GM18861 (cell line): Measurements from ENCODE around the gene SH3BP2.

Experiments used
- ATAC-seq: cut with Tn5 transposase; IDR thresholded peaks from one replicate; pipeline ENCODE4 v1.9.1; 2021; ENCODE audit not compliant: unreplicated experiment

Gene SH3BP2

DNA sequence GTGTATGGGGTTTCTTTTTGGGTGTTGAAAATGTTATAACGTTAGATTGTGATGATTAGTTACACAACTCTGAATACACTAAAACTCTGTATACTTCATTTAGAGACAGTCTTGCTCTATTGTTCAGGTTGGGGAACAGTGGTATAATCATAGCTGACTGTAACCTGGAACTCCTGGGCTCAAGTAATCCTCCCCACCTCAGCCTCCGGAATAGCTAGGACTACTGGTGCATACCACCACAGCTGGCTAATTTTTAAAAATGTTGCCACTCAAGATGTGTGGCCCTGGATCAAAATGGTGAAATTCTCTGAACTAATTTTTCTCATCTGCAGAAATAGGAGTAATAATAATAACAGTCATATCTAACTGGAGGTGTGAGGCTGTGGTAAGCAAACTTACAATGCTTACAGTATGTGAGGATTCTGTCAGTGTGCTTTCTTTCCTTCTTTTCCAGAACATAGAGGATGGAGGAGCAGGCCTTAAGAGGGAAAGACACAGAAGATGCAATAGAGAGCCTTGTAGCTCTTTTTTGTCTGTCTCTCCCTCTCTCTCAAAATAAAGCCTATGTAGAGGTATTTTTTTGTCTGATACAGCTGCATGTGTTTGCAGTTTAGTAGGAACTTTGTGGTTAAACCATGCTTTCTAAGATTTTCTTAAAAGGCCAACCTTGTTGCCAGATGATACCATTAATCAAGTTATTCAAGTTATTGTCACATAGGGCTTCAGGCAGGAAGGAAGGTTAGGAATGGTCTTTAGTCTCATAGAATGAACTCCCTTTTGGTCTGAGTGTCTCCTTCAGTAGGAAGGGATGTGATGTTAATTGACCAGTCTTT, 58.3 kb downstream of the SH3BP2 start:
- no peak for ATAC-seq

DNA sequence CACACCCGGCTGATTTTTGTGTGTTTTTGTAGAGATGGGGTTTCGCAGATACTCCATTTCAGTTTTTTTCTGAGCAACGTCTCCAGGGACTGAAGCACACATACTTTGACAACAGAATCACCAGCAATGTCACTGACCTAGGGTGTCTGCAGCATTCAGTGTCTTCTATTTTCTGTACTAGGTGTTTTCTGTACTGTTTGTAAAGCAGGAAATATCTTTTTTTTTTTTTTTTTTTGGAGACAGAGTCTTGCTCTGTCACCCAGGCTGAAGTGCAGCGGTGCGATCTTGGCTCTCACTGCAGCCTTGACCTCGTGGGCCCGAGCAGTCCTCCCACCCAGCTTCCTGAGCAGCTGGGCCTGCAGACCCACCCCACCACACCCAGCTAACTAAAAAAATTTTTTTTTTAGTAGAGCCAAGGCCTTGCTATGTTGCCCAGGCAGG, 59.6 kb downstream of the SH3BP2 start:
- ATAC-seq: peak; percentile 64

DNA sequence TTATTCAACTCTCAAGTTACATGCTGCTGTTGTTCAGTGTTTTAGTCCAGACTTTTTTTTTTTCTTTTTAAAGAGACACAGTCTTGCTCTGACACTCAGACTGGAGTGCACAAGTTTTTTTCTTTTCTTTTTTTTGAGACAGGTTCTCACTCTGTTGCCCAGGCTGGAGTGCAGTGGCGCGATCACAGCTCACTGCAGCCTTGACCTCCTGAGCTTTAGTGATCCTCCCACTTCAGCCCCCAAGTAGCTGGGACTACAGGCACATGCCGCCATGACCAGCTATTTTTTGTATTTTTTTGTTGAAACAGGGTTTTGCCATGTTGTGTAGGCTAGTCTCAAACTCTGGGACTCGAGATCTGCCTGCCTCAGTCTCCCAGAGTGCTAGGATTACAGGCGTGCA, 62.7 kb downstream of the SH3BP2 start:
- ATAC-seq: no peak

GRCh38 chr4:2856266-2856665, 63.4 kb downstream of the SH3BP2 start:
- ATAC-seq: no peak

- no peak for ATAC-seq
Observed at GRCh38 chr4:2857349-2857927, 64.6 kb downstream of the SH3BP2 start.

GRCh38 chr4:2858451-2859217, 65.7 kb downstream of the SH3BP2 start:
- no peak for ATAC-seq

GRCh38 chr4:2859514-2859913, 66.6 kb downstream of the SH3BP2 start:
- no peak for ATAC-seq

DNA sequence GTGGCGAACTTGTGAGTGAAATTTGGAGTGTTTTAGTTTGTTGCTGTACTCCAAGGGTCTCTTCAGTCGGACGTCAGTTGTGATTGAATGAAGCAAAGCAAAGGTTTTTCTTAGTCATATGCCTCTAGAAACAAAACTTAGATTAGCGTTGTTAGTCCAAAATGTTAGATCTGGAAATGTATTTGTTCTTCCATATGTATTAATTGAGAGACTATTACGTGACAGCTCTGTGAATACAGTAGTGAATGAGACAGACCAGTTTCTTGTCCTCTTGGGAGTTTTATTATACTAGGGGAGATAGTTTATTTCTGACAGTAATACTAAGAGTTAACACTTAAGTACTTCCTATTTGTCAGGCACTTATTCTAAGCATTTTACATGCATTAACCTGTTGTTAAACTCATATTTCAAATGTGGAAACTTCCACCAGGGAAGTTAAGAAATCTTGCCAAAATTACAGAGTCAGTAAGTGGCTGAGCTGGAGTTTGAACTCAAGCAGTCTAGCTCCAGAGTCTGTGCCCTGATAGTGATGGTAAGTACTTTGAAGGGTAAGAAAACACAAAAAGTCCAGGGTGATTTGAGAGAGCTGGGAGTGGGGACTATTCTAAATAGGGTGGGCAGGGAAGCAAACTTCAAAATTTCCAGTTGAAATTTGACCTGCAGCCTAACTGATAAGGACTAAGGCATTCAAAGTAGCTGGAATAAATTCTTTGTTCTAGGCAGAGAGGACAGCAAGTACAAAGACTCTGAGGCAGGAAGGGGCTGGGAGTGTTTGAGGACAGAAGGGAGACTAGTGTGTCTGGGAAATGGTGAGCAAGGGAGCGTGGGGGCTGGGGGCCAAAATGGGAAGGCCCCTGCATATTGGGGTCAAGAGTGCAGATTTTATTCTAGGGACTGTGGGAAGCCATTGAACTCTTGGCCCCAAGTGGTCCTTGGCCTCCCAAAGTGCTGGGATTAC, 67.8 kb downstream of the SH3BP2 start:
- ATAC-seq: no peak

DNA sequence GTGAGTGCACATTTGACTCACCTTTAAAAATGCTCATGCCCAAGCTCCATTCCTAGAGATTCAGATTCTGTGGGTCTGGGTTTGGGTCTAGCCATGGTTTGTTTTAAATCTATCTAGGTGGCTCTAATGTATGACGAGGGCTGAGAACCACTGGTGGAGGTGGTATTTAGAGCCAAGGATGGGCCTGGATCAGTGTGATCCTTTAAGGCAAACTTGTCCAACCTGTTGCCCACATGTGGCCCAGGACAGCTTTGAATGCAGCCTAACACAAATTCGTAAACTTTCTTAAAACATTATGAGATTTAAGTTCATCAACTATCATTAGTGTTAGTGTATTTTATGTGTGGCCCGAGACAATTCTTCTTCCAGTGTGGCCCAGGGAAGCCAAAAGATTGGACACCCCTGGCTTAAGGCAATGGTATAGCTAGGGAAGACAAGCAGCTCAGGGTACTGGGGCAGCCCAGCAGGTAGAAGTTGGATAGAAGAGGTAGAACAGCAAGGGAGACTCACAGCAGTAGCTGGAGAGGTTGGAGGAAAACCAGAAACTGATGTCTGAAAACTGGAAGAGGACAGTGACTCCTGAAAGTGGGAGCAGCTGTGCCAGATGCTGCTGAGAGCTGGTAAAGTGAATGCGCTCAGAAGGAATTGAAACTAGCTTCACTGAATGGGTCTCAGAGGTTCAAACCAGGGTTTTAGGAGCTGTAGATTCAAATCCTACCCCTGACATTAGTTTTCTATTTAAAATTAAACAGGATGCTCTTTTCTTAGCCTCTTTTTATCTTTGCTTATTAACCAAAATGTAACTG, 68.9 kb downstream of the SH3BP2 start:
- no peak for ATAC-seq

GRCh38 chr4:2862528-2862927, 69.6 kb downstream of the SH3BP2 start:
- no peak for ATAC-seq

DNA sequence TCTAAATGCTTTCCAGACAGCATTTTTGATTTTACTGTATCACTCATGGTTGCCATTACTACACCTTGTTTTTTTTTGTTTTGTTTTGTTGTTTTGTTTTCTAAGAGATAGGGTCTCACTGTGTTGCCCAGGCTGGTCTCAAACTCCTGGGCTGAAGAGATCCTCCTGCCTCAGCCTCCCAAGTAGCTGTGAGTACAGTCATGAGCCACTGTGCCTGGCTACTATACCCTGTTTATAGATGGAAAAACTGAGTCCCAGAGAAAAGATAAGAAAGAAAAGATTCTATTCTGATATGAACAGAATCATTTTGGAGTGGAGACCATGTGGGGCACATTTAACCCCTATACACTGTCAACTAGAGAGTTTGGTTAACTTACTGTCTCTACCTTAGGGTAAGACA, 70.8 kb downstream of the SH3BP2 start:
- no peak for ATAC-seq

DNA sequence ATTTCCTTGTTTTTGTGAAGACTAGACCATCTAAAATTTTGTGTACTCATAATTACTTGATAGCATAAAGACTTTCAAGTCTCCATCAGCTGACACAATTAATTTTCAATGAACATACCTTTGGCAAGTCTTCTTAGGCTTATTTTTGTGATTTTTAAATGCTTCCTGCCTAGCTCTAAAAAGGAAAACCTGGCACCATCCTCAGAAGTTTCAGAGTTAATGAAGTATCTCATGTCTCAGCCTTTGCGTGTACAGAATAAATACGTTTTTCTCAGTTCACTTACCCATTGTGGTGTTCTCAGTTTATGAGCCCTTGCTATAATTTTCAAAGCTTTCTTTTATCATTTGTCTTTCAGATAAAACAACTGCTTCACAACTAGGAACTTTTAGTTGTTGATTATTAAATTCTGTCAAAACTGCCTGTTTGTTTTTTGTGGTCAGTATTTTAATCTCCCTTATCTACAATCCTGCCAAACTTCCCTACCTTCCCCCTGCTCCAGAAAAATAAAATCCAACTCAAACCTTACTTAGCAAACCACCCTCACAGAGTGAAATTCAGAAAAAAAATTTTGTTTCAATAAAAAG, 72.4 kb downstream of the SH3BP2 start:
- no peak for ATAC-seq

DNA sequence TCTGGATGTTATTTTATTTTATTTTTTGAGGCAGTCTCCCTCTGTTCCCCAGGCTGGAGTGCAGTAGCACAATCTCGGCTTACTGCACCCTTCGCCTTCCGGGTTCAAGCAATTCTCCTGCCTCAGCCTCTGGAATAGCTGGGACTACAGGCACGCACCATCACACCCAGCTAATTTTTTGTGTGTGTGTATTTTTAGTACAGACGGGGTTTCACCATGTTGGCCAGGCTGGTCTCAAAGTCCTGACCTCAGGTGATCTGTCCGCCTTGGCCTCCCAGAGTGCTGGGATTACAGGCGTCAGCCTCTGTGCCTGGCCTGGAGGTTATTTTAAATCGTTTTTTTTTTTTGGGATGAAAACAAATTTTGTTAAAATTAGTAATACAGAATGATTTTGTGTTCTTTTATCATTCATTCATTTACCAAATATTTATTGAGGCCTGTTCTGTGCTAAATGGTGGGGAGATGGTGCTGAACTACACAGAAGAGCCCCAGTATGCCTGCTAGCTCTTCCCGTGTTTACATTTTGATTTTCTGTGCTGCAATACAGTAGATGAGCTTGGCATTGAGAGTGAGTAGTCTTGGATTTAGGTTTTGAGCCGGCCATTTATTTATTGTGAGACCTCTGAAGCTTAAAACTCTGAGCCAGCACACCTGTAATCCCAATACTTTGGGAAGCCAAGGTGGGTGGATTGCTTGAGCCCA, 73.4 kb downstream of the SH3BP2 start:
- no peak for ATAC-seq

GRCh38 chr4:2866891-2867290, 74.0 kb downstream of the SH3BP2 start:
- no peak for ATAC-seq

- no peak for ATAC-seq
Observed at GRCh38 chr4:2867758-2868491, 75.0 kb downstream of the SH3BP2 start.

- ATAC-seq: no peak
Observed at GRCh38 chr4:2868877-2869487, 76.1 kb downstream of the SH3BP2 start.

- no peak for ATAC-seq
Observed at GRCh38 chr4:2869659-2870058, 76.8 kb downstream of the SH3BP2 start.

- no peak for ATAC-seq
Observed at GRCh38 chr4:2870082-2870481, 77.2 kb downstream of the SH3BP2 start.
